HG02884 (cell line): Measurements from ENCODE around the gene RGS19.

Experiments used
- ATAC-seq: cut with Tn5 transposase; IDR thresholded peaks from one replicate; pipeline ENCODE4 v1.9.1; 2021; ENCODE audit warnings: mild to moderate bottlenecking, moderate library complexity; ENCODE audit not compliant: unreplicated experiment

RGS19 gene

DNA sequence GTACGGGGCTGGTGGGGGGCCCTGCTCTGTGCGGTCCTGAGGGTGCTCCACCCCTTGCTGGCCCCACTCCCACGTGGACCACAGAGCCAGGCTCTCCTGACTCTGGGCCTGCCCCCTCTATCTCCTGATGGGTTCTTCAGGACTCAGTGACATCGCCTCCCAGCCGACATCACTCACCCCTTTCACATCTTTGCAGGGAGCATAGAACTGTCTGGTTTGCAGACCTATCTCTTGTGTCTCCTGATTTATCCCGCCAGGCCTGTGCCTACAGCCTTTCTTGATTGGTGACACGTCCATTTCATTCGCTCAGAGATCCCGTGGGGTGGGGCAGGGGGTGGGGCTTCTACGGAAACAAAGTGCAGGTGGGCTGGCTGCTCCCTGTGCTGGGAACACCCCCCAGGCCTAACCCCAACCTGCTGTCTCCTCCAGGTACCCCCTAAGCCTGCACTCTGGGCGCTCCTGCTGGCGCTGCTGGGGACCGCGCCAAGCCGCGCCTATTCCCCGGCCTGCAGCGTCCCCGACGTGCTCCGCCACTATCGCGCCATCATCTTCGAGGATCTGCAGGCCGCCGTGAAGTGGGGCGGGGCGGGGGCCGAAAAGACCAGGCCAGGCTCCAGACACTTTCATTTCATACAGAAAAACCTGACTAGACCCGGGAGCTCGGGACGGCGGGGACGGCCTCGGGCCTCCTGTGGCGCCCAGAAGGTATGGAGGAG, 41.7 kb downstream of the RGS19 start:
- no peak for ATAC-seq

DNA sequence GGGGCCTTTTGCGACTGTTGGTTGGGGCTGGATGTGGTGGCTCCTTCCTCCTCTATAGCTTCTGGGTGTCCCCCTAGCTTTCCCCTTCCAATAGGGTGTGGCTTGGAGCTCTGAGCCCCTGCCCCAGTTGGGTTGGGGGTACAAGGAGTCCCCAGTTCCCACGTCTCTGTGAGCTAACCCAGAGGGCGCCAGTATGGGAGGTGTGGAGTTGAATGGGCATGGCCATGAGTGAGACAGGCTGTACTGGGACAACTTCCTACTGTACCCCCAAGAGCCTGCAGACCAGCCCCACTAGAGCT, 42.2 kb downstream of the RGS19 start:
- no peak for ATAC-seq

DNA sequence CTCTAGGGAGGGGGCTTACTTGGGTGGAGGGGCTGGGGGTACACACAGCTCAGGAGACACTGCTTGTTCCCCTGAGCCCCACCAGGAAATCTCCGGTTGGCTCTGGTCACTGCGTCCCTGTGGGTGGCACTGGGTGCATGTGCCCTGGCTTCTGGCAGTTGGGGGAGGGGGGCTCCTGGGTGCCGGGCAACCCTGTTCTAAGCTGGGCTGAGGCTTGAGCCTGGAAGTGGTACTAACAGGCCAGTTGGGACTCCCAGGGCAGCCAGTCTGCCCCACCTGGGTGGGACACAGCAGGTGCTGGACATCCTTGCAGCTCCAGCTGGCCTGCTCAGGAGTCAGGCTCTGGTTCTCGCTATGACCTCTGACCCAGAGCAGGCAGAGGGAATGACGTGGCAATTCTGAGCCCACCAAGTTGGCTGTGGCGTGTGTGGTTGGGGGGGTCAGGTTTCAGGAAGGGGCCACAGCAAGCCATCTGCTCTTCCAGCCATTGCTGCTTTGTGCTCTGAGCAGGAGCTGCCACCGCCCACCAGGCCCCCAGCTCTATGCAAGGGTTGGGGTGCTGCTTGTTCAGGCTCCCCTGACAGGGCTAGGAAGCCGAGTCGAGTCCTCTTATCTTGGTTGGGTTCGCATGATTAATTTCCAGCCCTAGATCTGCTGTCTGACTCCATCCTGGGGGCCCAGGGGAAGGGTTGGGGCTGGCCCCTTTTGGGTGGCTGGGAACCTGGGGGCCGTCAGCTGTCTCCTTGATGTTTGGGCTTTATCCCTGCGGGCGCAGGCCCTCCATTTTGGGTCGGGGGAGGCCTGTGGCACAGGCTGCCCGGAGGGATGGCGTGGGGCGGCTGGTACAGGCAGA, 42.7 kb downstream of the RGS19 start:
- ATAC-seq, result no peak

DNA sequence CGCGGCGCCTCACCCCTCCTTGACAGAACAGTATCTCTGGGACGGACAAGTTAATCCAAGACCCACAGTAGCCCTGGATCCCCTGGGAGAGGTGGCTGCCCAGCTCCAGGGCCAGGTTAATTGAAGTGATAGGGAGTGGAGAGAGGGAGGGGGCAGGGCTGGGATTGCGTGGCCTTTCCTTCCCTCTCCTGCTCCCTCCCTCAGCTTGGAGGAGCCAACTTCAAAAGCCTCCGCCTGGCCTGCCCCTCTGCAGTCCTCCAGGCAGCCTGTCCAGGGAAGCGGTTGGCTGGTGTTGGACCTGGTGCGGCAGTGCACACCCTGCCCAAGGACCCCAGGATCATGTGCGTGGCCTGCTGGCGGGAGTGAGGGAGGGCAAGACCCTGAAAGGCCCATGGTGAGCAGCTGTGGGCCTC, 43.4 kb downstream of the RGS19 start, which contains the start of gene C20orf204:
TSS of gene C20orf204 (plus strand) at position 250 of the 413 bp plus-strand sequence. CDS start at position 392, 142 bp downstream.
- ATAC-seq, result no peak

DNA sequence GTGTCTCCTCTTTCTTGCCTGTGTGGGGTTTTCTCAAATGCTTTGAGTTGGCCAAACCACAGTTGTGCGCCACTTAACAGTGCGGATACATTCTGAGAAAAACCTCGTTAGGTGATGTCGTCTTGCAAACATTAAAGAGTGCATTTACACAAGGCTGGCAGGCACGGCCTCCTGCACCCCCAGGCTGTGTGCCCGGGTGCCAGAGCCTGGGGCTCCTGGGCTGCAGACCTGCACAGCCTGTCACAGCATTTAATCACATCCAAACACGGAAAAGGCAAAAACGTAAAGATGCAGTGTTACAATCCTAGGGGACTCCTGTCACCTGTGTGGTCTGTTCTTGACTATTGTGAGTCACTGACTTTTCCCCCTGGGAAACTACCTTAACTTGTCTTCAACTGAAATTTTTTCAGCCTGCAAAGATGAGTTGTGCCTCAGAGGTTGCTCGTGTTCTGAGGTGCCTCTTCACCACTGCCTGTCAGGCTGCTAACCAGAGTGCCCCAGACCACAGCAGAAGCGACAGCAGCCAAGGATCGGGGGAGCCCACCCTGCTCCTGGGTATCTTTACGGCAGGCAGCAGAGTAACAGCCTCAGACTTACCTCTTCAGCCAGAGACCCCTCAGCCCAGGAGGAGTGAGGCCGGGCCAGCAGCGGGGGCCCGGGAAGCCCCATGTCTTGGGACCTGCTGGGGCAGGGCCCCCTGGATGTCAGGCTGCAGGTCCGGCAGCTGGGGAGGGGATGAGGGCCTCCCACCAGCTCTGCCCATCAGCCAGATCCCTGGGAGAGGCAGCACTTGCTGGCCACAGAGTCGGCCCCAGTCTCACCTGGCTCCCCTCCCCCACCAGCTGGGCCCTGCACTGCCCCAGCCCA, 44.0 kb downstream of the RGS19 start:
- no peak for ATAC-seq

DNA sequence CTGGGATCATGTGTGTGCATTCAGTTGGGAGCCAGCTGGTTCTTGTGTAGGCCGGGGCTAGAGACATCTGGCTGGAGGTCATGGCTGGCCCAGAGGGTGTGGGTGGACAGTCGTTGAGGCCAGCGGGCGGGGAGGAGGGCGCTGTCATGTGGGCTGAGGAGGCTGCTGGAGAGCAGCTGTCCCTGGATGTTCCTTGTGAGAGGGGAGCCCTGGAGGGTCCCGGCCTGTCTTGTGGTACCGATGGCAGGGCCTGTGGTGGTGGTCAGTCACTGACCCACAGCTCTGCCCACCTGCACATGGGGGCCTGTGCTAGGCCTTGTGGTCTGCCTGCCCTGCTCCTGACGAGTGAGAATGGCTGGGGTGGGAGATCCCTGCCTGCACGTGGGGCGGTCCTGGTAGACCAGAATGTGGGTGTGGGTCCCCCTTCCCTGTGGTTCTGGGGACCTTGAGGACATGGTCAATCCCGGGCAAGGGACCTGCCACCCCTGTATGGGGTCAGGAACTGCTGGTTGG, 45.3 kb downstream of the RGS19 start:
- no peak for ATAC-seq

DNA sequence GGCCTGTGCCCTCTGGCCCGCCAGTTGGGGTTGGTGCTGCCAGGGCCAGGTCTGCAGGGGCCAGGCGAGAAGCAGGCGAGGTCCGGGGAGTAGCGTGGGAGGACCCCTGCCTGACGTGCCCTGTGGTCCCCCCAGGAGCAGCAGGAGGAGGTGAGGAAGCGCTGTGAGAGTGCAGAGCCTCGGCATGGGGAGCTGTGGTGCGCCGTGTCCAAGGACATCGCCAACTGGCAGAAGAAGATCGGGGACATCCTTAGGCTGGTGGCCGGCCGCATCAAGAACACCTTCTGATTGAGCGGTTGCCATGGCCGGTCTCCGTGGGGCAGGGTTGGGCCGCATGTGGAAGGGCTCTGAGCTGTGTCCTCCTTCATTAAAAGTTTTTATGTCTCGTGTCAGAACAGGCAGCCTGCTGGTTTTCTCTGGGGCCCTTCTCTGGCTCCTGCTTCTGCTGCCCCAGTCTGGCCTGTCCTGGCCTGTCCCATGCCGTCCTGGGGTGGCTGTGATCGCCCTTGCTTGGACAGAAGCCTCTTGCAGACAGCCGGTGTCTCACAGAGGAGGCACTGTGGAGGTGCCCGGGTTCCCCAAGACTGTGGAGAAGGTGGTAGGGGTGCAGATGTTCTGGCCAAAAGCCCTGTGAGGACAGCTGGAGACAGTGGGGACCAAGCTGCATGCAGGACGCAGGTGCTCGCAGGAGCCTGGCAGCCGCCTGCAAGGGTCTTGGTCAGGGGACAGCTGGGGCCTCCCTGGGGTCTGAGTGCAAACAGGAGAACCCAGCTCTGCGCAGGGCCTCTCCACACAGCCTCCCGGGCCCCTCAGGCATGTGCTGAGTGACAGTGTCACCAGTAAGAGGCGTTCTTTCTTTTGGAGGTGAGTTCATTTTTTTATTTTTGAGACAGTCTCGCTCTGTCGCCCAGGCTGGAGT, 46.4 kb downstream of the RGS19 start:
- no peak for ATAC-seq

DNA sequence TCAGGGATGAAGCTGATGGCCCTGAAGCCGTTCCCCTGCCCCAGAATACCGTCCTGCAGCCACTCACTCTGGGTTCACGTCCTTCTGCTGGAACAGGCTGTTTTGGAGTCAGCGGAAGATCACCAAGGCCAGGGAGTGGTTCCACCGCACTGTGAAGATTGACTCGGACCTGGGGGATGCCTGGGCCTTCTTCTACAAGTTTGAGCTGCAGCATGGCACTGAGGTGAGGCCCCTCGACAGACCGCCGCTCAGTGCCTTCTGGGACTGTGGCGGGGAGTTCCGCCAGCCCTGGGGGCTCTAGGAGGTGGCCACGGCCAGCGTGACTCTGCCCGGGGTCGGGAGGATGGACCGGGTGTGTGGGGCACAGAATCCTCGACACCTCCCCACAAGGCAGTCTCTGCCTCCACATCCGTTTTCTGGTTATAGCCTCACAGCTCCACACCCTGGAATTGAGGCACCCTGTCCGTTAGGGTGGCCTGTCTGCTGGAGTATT, 47.5 kb downstream of the RGS19 start:
- no peak for ATAC-seq

DNA sequence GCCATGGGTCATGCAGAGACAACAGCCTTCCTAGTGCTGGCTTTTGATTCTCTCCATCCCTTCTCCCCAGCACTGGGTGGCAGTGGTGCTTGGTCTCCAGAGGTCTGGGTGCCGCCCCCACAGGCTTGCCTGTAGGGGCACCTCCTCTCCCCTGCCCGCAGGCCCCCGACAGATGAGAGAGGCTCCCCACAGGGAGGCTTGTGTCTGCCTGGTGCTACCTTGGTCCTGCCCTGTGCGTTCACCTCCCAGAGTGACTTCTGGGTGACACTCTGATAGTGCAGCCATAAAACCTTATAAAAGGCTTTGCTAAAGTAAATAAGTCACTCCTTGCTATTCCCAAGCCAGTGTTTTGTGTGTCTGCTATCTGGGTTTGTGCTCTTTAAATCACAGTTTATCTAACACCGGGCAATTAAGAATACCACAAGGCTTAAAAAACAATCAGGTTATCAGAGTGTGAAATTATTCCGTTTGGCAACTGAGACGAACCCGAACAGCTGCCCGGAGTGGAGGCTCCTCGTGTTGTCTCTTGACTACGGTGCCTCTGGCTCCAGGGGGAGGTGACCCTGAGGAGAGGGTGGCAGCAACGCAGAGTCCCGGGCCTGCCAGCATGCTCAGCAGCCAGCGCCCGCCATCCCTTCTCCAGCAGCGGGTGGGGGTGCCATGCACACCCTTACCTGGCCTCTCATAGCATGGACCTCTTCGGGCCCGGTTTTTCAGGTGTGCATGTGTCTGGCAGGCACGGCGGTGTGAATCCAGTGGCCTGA, 48.8 kb downstream of the RGS19 start:
- ATAC-seq, result no peak

DNA sequence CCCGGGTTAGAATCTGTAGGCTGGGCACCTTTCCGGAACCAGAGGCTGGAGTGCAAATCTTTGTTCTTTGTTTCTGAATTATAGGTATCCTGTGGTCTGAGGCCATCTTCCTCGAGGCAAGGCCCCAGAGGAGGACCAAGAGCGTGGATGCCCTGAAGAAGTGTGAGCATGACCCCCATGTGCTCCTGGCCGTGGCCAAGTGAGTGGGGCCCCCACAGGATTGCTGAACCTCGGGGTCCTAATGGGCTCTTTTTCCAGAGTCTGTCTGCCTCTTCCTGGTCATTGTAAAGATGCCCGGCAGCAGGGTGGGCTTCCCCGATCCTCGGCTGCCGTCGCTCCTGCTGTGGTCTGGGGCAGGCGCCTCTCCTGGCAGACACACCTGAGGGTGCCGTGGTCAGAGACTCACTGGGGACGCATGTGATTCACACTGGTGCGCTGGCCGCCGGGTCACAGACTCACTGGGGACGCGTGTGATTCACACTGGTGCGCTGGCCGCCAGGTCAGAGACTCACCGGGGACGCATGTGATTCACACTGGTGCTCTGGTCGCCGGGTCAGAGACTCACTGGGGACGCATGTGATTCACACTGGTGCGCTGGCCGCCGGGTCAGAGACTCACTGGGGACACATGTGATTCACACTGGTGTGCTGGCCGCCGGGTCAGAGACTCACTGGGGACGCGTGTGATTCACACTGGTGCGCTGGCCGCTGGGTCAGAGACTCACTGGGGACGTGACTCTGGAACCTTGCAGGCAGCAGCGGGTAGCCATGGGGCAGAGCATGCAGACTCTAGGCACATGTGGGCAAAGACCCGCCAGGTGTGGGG, 49.8 kb downstream of the RGS19 start:
- no peak for ATAC-seq

DNA sequence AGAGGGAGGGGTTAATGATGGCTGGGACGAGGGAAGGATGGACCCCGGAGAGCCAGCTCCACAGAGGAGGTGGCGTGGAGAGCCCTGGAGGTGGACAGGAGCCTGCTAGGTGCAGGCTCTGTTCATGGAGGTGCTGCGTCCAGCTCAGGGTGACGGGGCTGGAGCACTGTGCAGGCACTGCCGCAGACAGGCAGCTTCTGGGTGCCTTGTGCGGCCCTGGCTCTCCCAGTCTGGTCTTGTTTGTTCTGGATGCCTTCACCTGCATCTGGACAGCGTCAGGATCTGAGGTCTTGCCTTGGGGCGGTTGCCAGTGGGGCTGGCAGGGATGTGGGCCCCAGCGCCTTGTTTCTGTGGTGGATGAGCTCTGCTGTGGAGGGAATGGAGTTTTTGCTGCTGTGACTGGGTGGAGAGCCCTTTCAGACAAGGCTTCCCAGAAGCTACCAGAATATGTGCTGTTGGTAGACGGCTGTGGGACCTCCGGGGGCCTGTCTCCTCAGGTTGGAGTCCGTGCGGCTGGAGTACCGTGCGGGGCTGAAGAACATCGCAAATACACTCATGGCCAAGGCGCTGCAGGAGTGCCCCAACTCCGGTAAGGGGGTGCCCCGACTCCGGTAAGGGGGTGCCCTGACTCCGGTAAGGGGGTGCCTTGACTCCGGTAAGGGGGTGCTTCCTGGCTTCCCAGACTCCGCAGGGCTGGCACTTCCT, 51.2 kb downstream of the RGS19 start:
- ATAC-seq, result no peak

DNA sequence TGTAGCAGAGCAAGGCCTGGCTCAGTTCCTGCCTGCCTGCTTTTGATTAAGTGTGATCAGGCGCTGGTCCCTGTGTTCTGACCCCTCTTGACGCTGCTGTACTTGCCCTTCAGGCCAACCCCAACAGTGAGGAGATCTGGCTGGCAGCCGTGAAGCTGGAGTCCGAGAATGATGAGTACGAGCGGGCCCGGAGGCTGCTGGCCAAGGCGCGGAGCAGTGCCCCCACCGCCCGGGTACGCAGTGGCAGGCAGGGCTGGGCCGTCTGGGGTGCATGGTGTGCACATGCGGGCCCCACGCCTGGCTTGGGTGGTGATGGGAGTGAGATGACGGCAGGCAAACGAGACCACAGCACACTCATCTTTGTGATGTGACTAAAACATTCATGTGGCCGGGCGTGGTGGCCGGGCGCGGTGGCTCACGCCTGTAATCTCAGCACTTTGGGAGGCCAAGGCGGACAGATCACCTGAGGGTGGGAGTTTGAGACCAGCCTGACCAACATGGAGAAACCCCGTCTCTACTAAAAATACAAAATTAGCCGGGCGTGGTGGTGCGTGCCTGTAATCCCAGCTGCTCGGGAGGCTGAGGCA, 53.4 kb downstream of the RGS19 start:
- ATAC-seq, result no peak

DNA sequence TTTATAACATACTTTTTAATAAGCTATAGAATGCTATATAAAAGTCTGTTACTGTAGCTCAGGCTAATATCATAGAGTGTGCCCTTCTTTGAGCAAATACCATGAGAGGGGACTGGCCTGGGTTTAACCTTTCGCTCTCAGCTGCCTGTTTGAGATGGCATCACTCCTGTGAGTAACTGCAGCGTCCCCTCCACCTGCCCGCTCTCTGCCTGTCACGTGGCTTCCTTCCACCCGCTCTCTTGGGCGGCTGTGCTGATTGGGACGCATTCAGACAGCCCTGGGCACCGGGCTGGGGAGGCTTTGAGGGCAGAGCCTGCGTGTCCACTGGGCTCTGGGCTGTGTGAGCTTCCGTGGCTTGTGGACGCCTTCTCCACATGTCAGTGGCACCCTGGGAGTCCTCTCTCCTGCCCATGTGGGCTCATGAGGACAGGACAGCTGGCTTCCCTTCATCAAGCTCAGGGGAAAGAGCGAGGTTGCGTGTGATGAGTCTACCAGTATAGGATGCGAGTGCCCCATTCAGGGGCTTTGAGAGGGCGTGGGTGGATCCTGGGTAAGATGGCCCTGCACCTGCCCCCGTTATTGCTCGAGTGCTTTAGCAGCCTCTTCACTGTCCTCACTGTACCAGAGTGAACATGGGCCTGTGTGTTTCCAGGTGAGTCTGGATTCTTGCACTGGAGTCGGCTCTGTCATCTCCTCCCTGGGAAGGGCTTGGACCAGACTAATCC, 54.1 kb downstream of the RGS19 start:
- ATAC-seq, result no peak

DNA sequence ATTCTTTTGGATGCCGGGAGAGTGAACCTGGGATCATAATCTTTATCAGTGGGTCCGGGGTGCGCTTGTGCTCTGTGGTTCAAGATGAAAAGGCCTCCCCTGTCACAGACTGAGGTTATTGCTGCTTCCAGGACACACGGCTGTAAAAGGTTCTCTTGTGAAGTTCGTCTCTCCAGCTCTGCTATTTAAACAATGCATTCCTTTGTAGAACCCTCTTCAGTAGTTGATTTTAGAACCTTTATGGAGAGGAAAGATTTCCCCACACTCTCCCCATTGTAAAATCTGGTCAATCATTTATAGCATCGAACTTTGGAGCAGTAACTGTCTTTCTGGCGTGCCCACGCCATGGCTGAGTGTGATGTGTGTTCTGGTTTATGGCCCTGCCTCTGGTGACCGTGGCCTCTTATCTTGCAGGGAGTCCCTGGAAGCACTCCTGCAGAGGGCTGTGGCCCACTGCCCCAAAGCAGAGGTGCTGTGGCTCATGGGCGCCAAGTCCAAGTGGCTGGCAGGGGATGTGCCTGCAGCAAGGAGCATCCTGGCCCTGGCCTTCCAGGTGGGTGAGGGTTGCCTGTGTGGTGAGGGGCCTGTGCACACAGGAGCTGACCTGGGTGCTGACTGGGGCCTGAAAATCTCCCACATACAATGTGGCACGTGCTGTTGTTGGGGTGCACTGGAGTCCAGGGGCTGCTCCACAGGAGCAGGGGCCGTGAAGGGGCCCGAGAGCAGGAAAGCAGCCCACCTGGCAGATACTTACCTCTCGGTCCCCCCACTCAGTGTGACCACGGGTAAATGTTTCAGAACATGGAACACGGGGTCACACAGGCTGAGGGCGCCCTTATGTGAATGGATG, 55.0 kb downstream of the RGS19 start:
- no peak for ATAC-seq

DNA sequence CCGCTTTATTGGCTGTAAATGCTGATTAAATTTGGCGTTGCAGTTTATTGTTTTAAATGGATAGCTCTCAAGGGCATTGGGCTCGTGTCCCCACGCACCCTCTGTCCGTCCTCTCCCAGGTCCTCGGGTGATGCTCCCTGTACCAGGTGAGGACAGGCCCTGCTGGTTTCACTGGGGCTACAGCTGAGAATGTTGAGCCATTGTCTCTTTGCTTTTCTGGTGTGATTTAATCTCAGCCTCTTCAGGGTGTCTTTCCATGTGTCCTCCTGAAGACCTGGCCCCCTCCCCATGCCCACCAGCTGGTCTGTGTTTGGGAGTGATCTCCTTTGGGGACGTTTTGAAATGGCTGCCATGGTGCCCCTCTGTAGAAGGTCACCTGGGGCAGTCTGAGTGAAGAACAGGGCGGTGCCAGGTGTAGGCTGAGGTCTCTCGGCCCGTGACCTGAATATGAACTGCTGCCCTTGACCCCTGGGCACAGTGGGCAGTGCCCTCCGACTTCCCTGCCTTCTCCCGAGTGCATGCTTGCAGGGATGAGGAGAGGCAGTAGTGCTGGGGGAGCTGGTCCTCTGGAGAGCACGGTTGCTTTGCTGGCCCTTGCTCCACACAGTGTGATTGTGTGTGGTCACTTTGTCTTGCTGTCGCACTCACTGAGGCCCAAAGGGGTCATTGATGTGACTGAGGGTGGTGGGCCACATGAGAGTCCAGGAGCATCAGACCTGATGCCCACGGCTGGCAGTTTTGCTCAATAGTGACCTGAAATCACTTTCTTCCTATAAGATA, 55.8 kb downstream of the RGS19 start:
- ATAC-seq, result no peak
